ENCODE results near the gene TPD52L1. TPM values are rescaled to one million over a fixed set of nuclear protein-coding genes. Genes with fewer than 3 reads are reported as not detected.

TPD52L1 gene
- total and polyA plus RNA-seq, 2 of the 13 experiments (the other 11 are each of a cell fraction or from before 2014, with no cell fraction given) = 0.49 to 0.53 TPM

GRCh38 chr6:125216015-125216414, 62.4 kb downstream of the TPD52L1 start:
- CTCF ChIA-PET (ENCODE audit: low intra/inter-chr PET ratio, low total read pairs) = no interaction called here

GRCh38 chr6:125217369-125217768, 63.8 kb downstream of the TPD52L1 start:
- BruUV-seq (replicated peaks) = no TSS peak
- ChIA-PET CTCF (ENCODE audit: low intra/inter-chr PET ratio, low total read pairs) (no interaction called here), POLR2A (no interaction called here)
- Histone ChIP-seq H3K27me3 (ENCODE audit: control insufficient read depth in 1 of 2, insufficient read depth in 2 of 2, low read length in 2 of 2) (no peaks in the 10 kb centered on the region), H3K4me2 (ENCODE audit: low read depth, low read length) (no peak overlapping the region), H2AFZ (ENCODE audit: low read length) (no peak overlapping the region), H3K9ac (ENCODE audit: insufficient read depth, low read depth, low read length) (no peak overlapping the region), H3K36me3 (replicated peaks in 1 of 2; ENCODE audit: control insufficient read depth in 1 of 2, insufficient read depth in 2 of 2, low read length in 2 of 2) (no peaks in the 10 kb centered on the region), H3K9me3 (ENCODE audit: low read length) (no peaks in the 10 kb centered on the region), H3K79me2 (ENCODE audit: insufficient read depth, low read length) (no peaks in the 10 kb centered on the region), H3K27ac (ENCODE audit: extremely low read length, insufficient read depth, low read length) (no peak overlapping the region), H3K4me1 (ENCODE audit: insufficient read depth, low read length) (no peaks in the 10 kb centered on the region), H4K20me1 (ENCODE audit: insufficient read depth, low read length) (no peaks in the 10 kb centered on the region), H3K4me3 (replicated peaks in 1 of 3; ENCODE audit: insufficient read depth in 1 of 3, low read depth in 2 of 3, low read length in 3 of 3) (no peak overlapping the region)
- DNase-seq (ENCODE audit: low spot score) (no peak), FAIRE-seq (no peak), ATAC-seq (no peak)
- 60% methylated on average over 10 of the region's 10 CpGs for WGBS (ENCODE audit: low lambda C conversion rate)
- in situ Hi-C loops (cut with HindIII; ENCODE audit: extremely low pct_ligation_motif_present, low pct_unique_long_range_greater_than_20kb) (no loop called here), intact Hi-C loops (cut with micrococcal nuclease; ENCODE audit: unreplicated experiment) (no loop called here)
- TF ChIP-seq TBX3 (IDR thresholded peaks at IDR 0.05; ENCODE audit: borderline replicate concordance) (no peak), NFKBIZ (CRISPR knock-in tag; IDR thresholded peaks at IDR 0.05) (no peak), ZUFSP (CRISPR knock-in tag; IDR thresholded peaks at IDR 0.05; ENCODE audit: borderline replicate concordance) (no peak), CTCF (CRISPR knock-in tag; IDR thresholded peaks at IDR 0.05) (no peak), ZMYM4 (CRISPR knock-in tag; IDR thresholded peaks at IDR 0.05) (no peak), ASH2L (IDR thresholded peaks at IDR 0.05; ENCODE audit: insufficient read length, low read depth, low read length) (no peak), KLF11 (CRISPR knock-in tag; IDR thresholded peaks at IDR 0.05) (no peak), ZNF713 (CRISPR knock-in tag; IDR thresholded peaks at IDR 0.05) (no peak)

More at GRCh38 chr6:125216015-125216414, 62.4 kb downstream of the TPD52L1 start:
- Histone ChIP-seq H3K4me1 (ENCODE audit: insufficient read depth, low read length) (no peaks in the 10 kb centered on the region), H3K79me2 (ENCODE audit: insufficient read depth, low read length) (no peaks in the 10 kb centered on the region), H3K27ac (ENCODE audit: extremely low read length, insufficient read depth, low read length) (no peak overlapping the region), H3K4me2 (ENCODE audit: low read depth, low read length) (no peak overlapping the region), H4K20me1 (ENCODE audit: insufficient read depth, low read length) (no peaks in the 10 kb centered on the region), H3K9ac (ENCODE audit: insufficient read depth, low read depth, low read length) (no peak overlapping the region), H3K27me3 (ENCODE audit: control insufficient read depth in 1 of 2, insufficient read depth in 2 of 2, low read length in 2 of 2) (no peaks in the 10 kb centered on the region), H2AFZ (ENCODE audit: low read length) (no peak overlapping the region), H3K9me3 (ENCODE audit: low read length) (no peaks in the 10 kb centered on the region), H3K4me3 (replicated peaks in 1 of 3; ENCODE audit: insufficient read depth in 1 of 3, low read depth in 2 of 3, low read length in 3 of 3) (no peak overlapping the region), H3K36me3 (replicated peaks in 1 of 2; ENCODE audit: control insufficient read depth in 1 of 2, insufficient read depth in 2 of 2, low read length in 2 of 2) (no peaks in the 10 kb centered on the region)
- DNase-seq (ENCODE audit: low spot score) (no peak), FAIRE-seq (no peak), ATAC-seq (no peak)
- WGBS (ENCODE audit: low lambda C conversion rate) = 30% methylated on average over 2 of the region's 2 CpGs
- no TSS peak for BruUV-seq (replicated peaks)
- in situ Hi-C loops (cut with HindIII; ENCODE audit: extremely low pct_ligation_motif_present, low pct_unique_long_range_greater_than_20kb) = no loop called here
- no peak for TF ChIP-seq SNAI1 (CRISPR knock-in tag; IDR thresholded peaks at IDR 0.05; ENCODE audit: borderline replicate concordance)
- no peak for TF ChIP-seq NFKBIZ (CRISPR knock-in tag; IDR thresholded peaks at IDR 0.05)
- TF ChIP-seq MAFK (conservative IDR thresholded peaks at IDR 0.05 in 1 of 2, IDR thresholded peaks at IDR 0.05 in 1 of 2; ENCODE audit: low read length in 2 of 2) = peak; percentile 65 to 74
- no peak for TF ChIP-seq NCOA2 (CRISPR knock-in tag; IDR thresholded peaks at IDR 0.05)
- TF ChIP-seq PTBP1 (IDR thresholded peaks at IDR 0.05; ENCODE audit: low read depth, low read length, poor library complexity, severe bottlenecking) = no peak
- no peak for TF ChIP-seq GATAD1 (CRISPR knock-in tag; IDR thresholded peaks at IDR 0.05)
- TF ChIP-seq SRSF9 (IDR thresholded peaks at IDR 0.05; ENCODE audit: borderline replicate concordance, insufficient read depth, low read depth, low read length, poor library complexity, severe bottlenecking) = no peak
- no peak for TF ChIP-seq MAF1 (CRISPR knock-in tag; IDR thresholded peaks at IDR 0.05; ENCODE audit: borderline replicate concordance)
- TF ChIP-seq MAFF (IDR thresholded peaks at IDR 0.05; ENCODE audit: low read depth, low read length) = peak; percentile 59; the same call in 1 of the 2 replicates
- intact Hi-C loops (cut with micrococcal nuclease; ENCODE audit: unreplicated experiment) = no loop called here
- POLR2A ChIA-PET = no interaction called here
